Measurements from ENCODE around the gene ALK. TPM values are rescaled to one million over a fixed set of nuclear protein-coding genes. Genes with fewer than 3 reads are reported as not detected.

ALK gene
- total and polyA plus RNA-seq, 10 of the 15 experiments (the other 5 are each of a cell fraction or from before 2014, with no cell fraction given): 0.11 TPM; not detected in 9

DNA sequence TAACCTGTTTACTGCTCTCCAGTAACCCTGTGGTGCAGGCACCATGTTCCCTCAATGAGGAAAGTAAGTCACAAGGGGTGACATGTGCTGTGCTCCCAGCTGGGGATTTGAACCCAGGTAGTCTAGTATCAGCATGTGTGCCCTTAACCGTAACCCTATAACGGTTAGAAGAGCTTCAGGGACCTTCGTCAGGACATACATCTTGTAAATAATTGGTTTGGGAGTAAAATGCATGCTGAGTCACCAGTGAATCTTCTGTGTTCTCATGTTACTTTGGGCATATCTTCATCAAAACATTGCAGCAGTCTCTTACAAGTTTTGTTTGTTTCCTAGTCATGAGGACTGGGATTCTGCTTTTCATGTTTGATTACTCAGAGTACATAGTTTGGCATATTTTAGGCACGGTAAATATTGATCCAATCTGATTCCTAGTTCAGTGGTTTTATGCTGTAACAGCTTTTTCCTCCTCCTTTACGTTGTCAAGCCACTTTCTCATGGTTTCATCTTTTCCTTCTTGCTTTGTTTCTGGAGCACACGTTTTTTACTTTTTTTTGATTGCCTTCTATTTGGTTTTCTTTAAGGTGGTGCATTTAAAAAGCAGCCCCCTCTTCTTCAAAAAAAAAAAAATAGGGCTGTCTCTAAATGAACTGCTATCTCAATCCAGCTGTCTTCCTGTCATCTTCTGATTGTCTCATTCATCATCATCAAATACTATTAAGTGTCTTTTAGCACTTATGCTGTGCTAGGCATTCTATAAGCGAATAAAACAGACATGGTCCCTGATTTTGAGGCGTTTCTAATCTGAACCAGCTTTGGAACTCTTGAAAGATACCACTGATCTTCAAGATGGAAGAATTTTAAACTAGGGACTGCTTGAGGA lies 755.8 kb downstream of the ALK start:
- H3K27ac ChIP-seq (ENCODE audit: control insufficient read depth, insufficient read depth): no peak overlapping the region
- no peak overlapping the region for H3K4me3 ChIP-seq
- ChIA-PET POLR2A (no interaction called here), RAD21 (ENCODE audit: unreplicated experiment) (no interaction called here), CTCF (interaction anchor here (0.6 to 0.9 kb wide), 2 partner anchors 13 to 146 kb away, joined by 3 to 4 read pairs; no protein-coding TSS in a partner anchor), SMC1A (ENCODE audit: uncharacterized antibody, unreplicated experiment) (interaction anchor here (1.0 to 1.1 kb wide), 2 partner anchors 8 to 18 kb away, joined by 3 read pairs; no protein-coding TSS in a partner anchor)
- no peak for FAIRE-seq
- ATAC-seq: no peak
- H3K9ac ChIP-seq (ENCODE audit: control insufficient read depth, insufficient read depth, low read length): no peak overlapping the region
- H4K20me1 ChIP-seq (ENCODE audit: control insufficient read depth, insufficient read depth): no peaks in the 10 kb centered on the region
- H3K4me2 ChIP-seq (ENCODE audit: control insufficient read depth, insufficient read depth): no peak overlapping the region
- H3K9me3 ChIP-seq (replicated peaks; ENCODE audit: control insufficient read depth, insufficient read depth, low read length): no peaks in the 10 kb centered on the region
- DNase-seq (ENCODE audit: low read depth, low spot score): no peak
- peaks cover 0 to 6% of the 10 kb centered on the region in 2 experiments; a peak in 2 of 4 replicates for H3K36me3 ChIP-seq (ENCODE audit: control insufficient read depth in 2 of 2, insufficient read depth in 2 of 2, low read length in 1 of 2)
- no TSS peak for BruUV-seq (replicated peaks)
- H3K79me2 ChIP-seq (ENCODE audit: control insufficient read depth, insufficient read depth, low read length): no peaks in the 10 kb centered on the region
- in situ Hi-C loops (cut with MboI): no loop called here
- intact Hi-C loops (cut with micrococcal nuclease; ENCODE audit: unreplicated experiment): no loop called here
- H2AFZ ChIP-seq (ENCODE audit: control insufficient read depth, low read depth, low read length): no peak overlapping the region
- 85% methylated on average over 8 of the region's 8 CpGs for WGBS (ENCODE audit: insufficient coverage, insufficient replicate concordance, low lambda C conversion rate, missing lambda C conversion rate)
- H3K4me1 ChIP-seq (ENCODE audit: control insufficient read depth, insufficient read depth, low read length): no peaks in the 10 kb centered on the region
- TF ChIP-seq, protein P1, sequence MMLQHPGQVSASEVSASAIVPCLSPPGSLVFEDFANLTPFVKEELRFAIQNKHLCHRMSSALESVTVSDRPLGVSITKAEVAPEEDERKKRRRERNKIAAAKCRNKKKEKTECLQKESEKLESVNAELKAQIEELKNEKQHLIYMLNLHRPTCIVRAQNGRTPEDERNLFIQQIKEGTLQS (IDR thresholded peaks at IDR 0.05; ENCODE audit: borderline replicate concordance, extremely low read depth, low read depth, low read length): no peak
- TF ChIP-seq USF2 (IDR thresholded peaks at IDR 0.05; ENCODE audit: borderline replicate concordance, low read depth, low read length): no peak
- TF ChIP-seq ETV6 (conservative IDR thresholded peaks at IDR 0.05 in 1 of 2, IDR thresholded peaks at IDR 0.05 in 1 of 2; ENCODE audit: borderline replicate concordance in 1 of 2, low read depth in 1 of 2): no peak
- TF ChIP-seq NFXL1 (IDR thresholded peaks at IDR 0.05; ENCODE audit: borderline replicate concordance): no peak
- no peak for TF ChIP-seq ZNF274 (IDR thresholded peaks at IDR 0.05; ENCODE audit: insufficient read depth, insufficient read length)
- no peak for TF ChIP-seq TCF3 (IDR thresholded peaks at IDR 0.05; ENCODE audit: borderline replicate concordance, insufficient read depth, low read depth, low read length)
- no peak for TF ChIP-seq NR2C2 (IDR thresholded peaks at IDR 0.05; ENCODE audit: borderline replicate concordance, control insufficient read depth, insufficient read length, low read depth)
- TF ChIP-seq ATF7 (IDR thresholded peaks at IDR 0.05; ENCODE audit: low read depth): no peak
- TF ChIP-seq PAX8 (IDR thresholded peaks at IDR 0.05): no peak
- no peak for TF ChIP-seq CHD1 (IDR thresholded peaks at IDR 0.05; ENCODE audit: low read depth, low read length)
- no peak for TF ChIP-seq CREM (IDR thresholded peaks at IDR 0.05; ENCODE audit: low read depth)
- TF ChIP-seq RCOR1 (conservative IDR thresholded peaks at IDR 0.05; ENCODE audit: low read depth, low read length): no peak
- TF ChIP-seq, protein P2, sequence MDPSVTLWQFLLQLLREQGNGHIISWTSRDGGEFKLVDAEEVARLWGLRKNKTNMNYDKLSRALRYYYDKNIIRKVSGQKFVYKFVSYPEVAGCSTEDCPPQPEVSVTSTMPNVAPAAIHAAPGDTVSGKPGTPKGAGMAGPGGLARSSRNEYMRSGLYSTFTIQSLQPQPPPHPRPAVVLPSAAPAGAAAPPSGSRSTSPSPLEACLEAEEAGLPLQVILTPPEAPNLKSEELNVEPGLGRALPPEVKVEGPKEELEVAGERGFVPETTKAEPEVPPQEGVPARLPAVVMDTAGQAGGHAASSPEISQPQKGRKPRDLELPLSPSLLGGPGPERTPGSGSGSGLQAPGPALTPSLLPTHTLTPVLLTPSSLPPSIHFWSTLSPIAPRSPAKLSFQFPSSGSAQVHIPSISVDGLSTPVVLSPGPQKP (IDR thresholded peaks at IDR 0.05; ENCODE audit: low read depth, low read length): no peak
- TF ChIP-seq TCF7 (IDR thresholded peaks at IDR 0.05; ENCODE audit: borderline replicate concordance): no peak
- no peak for TF ChIP-seq E2F8 (IDR thresholded peaks at IDR 0.05; ENCODE audit: low read depth, partially characterized antibody)
- no peak for TF ChIP-seq BRCA1 (IDR thresholded peaks at IDR 0.05; ENCODE audit: low read depth, low read length)
- no peak for TF ChIP-seq KLF5 (IDR thresholded peaks at IDR 0.05; ENCODE audit: partially characterized antibody)
- H3K27me3 ChIP-seq (replicated peaks in 1 of 2; ENCODE audit: control insufficient read depth in 2 of 2, insufficient read depth in 2 of 2, low read length in 1 of 2): no peaks in the 10 kb centered on the region

Measured in GM12878 (cell line).